Activated CD4-positive, alpha-beta memory T cell treated with anti-CD3 and anti-CD28 coated beads for 36 hours (primary cell): ENCODE data around the gene RAD51D. TPM values are rescaled to one million over a fixed set of nuclear protein-coding genes. Genes with fewer than 3 reads are reported as not detected.
"Not testable (repeated sequence)": the region's sequence is repeated elsewhere in the genome, so short reads cannot be mapped to it uniquely, and the experiment has no call there.

Experiments
- CTCF ChIA-PET: fragments of 350-600 bp; sonication (Branson Sonifier 250); formaldehyde crosslinking; loops from one replicate; lab custom pipeline; 2021; ENCODE audit warnings: antibody characterized with exemption, inconsistent platforms; lab: Charles Lee
- POLR2A ChIA-PET: fragments of 350-600 bp; sonication (Branson Sonifier 250); formaldehyde crosslinking; loops from one replicate; lab custom pipeline; 2021; ENCODE audit warnings: antibody characterized with exemption; lab: Charles Lee
- DNase-seq: peaks from one replicate; pipeline ENCODE4 v3.0.0-alpha.2; 2020
- H3K27ac Mint-ChIP-seq: one replicate; pipeline ENCODE4 v1.8.0; 2021; ENCODE audit warnings: mixed read lengths
- H3K27me3 Mint-ChIP-seq: one replicate; pipeline ENCODE4 v1.8.0; 2021; ENCODE audit warnings: mixed read lengths
- H3K36me3 Mint-ChIP-seq: one replicate; pipeline ENCODE4 v1.8.0; 2021; ENCODE audit warnings: mixed read lengths
- H3K4me1 Mint-ChIP-seq: one replicate; pipeline ENCODE4 v1.8.0; 2021; ENCODE audit warnings: low read depth, mixed read lengths
- H3K4me3 Mint-ChIP-seq: one replicate; pipeline ENCODE4 v1.8.0; 2021; ENCODE audit warnings: mild to moderate bottlenecking, mixed read lengths
- H3K9me3 Mint-ChIP-seq: one replicate; pipeline ENCODE4 v1.8.0; 2021; ENCODE audit warnings: mixed read lengths
- intact Hi-C: fragments of 100-400 bp; cut with micrococcal nuclease; formaldehyde crosslinking; loops from one replicate; pipeline ENCODE4 v1.15.1; 2023
- total RNA-seq, 2 experiments: library from RNA; stranded (reverse); gene quantifications; one replicate each; pipeline ENCODE4 v1.2.3, GENCODE V29; 2021

The RAD51D gene
- total RNA-seq, 2 experiments from 2014 or later, result 29.7 to 36.7 TPM

DNA sequence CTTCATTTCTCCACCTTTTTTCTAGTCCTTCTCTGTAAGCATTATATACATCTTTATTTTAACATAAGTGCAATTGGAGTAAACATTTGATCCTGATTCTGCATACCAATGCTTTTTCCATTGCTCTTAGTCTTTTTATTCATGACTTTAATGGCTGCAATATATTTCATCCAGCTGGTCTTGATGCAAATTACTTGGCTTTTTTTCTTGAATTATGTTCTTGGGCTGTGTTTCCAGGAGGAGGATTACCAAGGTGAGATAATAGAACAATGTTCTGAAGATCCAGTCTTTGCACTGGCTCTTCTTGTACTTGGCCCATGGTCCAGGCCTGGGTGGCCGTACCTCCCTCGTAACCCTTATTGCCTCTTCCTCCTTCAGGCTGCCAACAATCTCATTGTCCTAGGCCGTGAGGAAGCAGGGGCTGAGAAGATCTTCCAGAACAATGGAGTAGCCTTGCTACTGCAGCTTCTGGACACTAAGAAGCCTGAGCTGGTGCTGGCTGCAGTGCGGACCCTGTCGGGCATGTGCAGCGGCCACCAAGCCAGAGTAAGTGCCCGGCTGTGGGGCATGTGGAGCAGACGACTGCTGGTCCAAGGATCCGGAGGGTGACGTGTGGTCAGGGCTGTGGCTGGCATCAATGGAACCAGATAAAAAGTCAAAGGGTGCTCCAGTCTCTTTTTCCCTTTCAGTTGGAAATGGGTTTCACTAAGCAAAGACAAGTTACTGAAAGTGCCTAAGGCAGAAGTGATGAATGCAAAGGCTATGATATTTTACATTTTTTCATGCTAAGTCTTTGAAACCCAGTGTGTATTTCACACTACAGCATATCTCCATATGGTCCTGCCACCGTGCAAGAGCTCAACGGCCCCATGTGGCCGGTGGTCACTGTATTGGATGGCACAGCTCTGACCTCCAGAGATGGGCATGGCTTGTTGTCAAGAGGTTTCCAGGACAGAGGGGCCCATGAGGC, 34.8 kb upstream of the RAD51D start:
- POLR2A ChIA-PET, result no interaction called here
- intact Hi-C loops, result no loop called here
- H3K36me3 Mint-ChIP-seq, result no peaks in the 10 kb centered on the region

DNA sequence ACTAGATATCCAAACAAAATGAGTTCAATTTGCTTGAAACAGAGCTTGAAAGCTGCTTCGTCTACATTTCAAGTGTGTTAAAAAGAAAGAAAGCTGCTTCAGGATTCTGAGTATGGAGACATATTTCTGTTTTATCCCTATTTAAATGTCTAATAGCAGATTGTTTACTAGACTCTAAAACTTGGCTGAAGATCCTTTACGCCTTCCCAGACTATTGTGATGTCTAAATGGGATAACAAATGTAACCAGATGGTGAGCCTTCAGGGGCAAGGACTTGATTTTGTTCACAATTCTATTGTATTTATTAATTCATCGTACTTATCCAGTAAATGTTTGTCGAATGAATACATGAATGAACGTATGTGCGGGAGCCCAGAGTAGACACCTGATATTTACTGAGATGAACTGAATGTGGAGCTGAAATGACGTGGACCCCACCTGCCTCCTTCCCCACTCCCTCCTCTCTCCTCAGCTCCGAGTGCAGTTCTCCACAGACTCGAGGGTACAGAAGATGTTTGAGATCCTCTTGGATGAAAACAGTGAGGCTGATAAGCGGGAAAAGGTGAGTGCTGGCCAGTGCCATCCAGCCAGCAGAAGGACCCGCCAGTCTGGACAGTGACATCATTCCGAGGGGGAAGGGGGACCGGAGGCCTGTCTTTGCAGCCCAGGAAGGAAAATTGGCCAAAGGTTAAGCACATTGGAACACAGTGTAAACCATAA, 32.9 kb upstream of the RAD51D start:
- no peak overlapping the region for H3K4me3 Mint-ChIP-seq
- no peak overlapping the region for H3K27ac Mint-ChIP-seq
- no peaks in the 10 kb centered on the region for H3K36me3 Mint-ChIP-seq
- CTCF ChIA-PET, result no interaction called here
- POLR2A ChIA-PET, result interaction anchor here (0.6 kb wide), 1 partner anchor 81 kb away, joined by 4 read pairs; no protein-coding TSS in a partner anchor
- no peak for DNase-seq
- no peaks in the 10 kb centered on the region for H3K4me1 Mint-ChIP-seq
- intact Hi-C loops, result no loop called here
- no peaks in the 10 kb centered on the region for H3K9me3 Mint-ChIP-seq
- no peaks in the 10 kb centered on the region for H3K27me3 Mint-ChIP-seq

More for the DNA sequence above, 34.8 kb upstream of the RAD51D start:
- Mint-ChIP-seq H3K27me3 (no peaks in the 10 kb centered on the region), H3K4me3 (peak overlapping the region; percentile 2), H3K27ac (no peak overlapping the region), H3K4me1 (peaks cover 4% of the 10 kb centered on the region), H3K9me3 (no peaks in the 10 kb centered on the region)
- DNase-seq, result no peak
- CTCF ChIA-PET, result no interaction called here

DNA sequence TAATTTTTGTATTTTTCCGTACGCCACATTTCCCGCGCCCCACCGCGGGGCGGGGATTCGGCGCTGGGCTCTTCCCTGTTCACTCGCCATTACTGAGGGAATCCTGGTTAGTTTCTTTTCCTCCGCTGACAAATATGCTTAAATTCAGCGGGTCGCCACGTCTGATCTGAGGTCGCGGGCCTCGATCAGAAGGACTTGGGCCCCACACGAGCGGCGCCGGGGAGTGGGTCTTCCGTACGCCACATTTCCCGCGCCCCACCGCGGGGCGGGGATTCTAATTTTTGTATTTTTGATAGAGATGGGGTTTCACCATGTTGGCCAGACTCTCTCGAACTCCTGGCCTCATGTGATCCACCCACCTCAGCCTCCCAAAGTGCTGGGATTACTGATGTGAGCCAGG, 31.4 kb upstream of the RAD51D start:
- H3K36me3 Mint-ChIP-seq, H3K4me3 Mint-ChIP-seq, H3K27ac Mint-ChIP-seq, POLR2A ChIA-PET, intact Hi-C loops, H3K27me3 Mint-ChIP-seq, DNase-seq, CTCF ChIA-PET, H3K9me3 Mint-ChIP-seq, H3K4me1 Mint-ChIP-seq: not testable (repeated sequence)

DNA sequence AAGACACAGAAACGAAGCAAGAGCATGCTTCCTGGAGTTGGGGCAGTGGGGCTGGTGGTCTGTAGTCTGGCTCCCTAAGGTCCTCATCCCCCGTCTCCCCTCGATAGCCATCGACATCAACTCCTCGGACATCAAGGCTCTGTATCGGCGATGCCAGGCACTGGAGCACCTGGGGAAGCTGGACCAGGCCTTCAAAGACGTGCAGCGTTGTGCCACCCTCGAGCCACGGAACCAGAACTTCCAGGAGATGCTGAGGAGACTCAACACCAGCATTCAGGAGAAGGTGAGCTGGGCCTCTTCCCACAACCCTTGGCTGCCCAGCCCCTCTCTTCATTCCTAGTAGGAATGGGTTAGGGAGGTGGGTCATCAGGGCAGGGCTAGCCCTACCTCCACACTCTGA, 30.3 kb upstream of the RAD51D start:
- intact Hi-C loops, result loop anchor here (10.0 kb wide), 1 partner anchor 595 kb away; no protein-coding TSS in a partner anchor
- no peak overlapping the region for H3K27ac Mint-ChIP-seq
- H3K4me1 Mint-ChIP-seq, result no peaks in the 10 kb centered on the region
- CTCF ChIA-PET, result no interaction called here
- POLR2A ChIA-PET, result no interaction called here
- no peaks in the 10 kb centered on the region for H3K27me3 Mint-ChIP-seq
- no peak for DNase-seq
- H3K36me3 Mint-ChIP-seq, result no peaks in the 10 kb centered on the region
- no peak overlapping the region for H3K4me3 Mint-ChIP-seq
- H3K9me3 Mint-ChIP-seq, result no peaks in the 10 kb centered on the region

- Mint-ChIP-seq H3K4me1 (peaks cover 4% of the 10 kb centered on the region), H3K36me3 (no peaks in the 10 kb centered on the region), H3K27ac (no peak overlapping the region), H3K27me3 (no peaks in the 10 kb centered on the region), H3K9me3 (no peaks in the 10 kb centered on the region), H3K4me3 (no peak overlapping the region)
- DNase-seq, result no peak
- CTCF ChIA-PET, result no interaction called here
- POLR2A ChIA-PET, result interaction anchor here (1.6 kb wide), 1 partner anchor 7 kb away, joined by 4 read pairs; no protein-coding TSS in a partner anchor
- intact Hi-C loops, result loop anchor here (10.0 kb wide), 1 partner anchor 597 kb away; no protein-coding TSS in a partner anchor
Measured at GRCh38 chr17:35148144-35148543, 28.5 kb upstream of the RAD51D start.

DNA sequence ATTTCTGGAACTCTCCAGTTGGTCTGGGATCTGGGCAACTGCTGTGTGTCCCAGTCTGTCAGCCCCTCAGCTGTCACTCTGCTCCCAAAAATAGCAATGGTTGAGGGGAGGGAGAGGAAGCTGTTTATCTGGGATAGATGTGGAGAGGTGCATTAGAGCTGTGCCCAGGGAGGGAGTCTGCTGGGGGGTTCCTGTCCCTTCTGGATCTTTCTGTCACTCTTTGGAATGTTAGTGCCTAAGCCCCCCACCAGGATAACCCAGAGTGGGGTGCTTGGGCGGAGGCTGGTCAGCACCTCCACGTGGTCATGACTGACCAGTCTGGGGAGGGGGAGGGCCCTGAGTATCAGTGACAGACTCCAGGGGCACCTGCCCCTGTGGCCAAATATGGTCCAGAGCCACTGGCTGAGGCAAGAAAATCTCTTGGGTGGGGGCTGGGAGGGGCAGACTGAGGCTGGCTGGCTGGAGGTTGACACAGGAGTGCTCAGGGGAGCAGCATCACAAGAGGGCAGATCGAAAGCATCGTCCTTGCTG, 27.8 kb upstream of the RAD51D start, which contains the start of gene UNC45B:
Gene UNC45B (plus strand): TSS at position 443 of the 531 bp plus-strand sequence. CDS start 447 bp downstream, outside the sequence.
- Mint-ChIP-seq H3K4me1 (peaks cover 4% of the 10 kb centered on the region), H3K4me3 (no peak within 1 kb of the TSS), H3K27ac (no peak within 1 kb of the TSS), H3K36me3 (no peaks in the 10 kb centered on the region), H3K27me3 (no peaks in the 10 kb centered on the region), H3K9me3 (no peaks in the 10 kb centered on the region)
- DNase-seq, result no peak
- CTCF ChIA-PET, result no interaction called here
- intact Hi-C loops, result loop anchor here (10.0 kb wide), 1 partner anchor 597 kb away; no protein-coding TSS in a partner anchor
- POLR2A ChIA-PET, result no interaction called here

- H3K27me3 Mint-ChIP-seq, result no peaks in the 10 kb centered on the region
- CTCF ChIA-PET, result no interaction called here
- intact Hi-C loops, result loop anchor here (10.0 kb wide), 1 partner anchor 598 kb away; no protein-coding TSS in a partner anchor
- H3K36me3 Mint-ChIP-seq, result no peaks in the 10 kb centered on the region
- H3K4me1 Mint-ChIP-seq, result peaks cover 8% of the 10 kb centered on the region
- no peak for DNase-seq
- no peak overlapping the region for H3K4me3 Mint-ChIP-seq
- no peaks in the 10 kb centered on the region for H3K9me3 Mint-ChIP-seq
- no peak overlapping the region for H3K27ac Mint-ChIP-seq
- POLR2A ChIA-PET, result no interaction called here
Measured at GRCh38 chr17:35146214-35146833, 26.7 kb upstream of the RAD51D start.

- Mint-ChIP-seq H3K27ac (no peak overlapping the region), H3K4me1 (peaks cover 16% of the 10 kb centered on the region), H3K36me3 (no peaks in the 10 kb centered on the region), H3K27me3 (no peaks in the 10 kb centered on the region), H3K4me3 (no peak overlapping the region), H3K9me3 (no peaks in the 10 kb centered on the region)
- POLR2A ChIA-PET, result no interaction called here
- CTCF ChIA-PET, result interaction anchor here (1.0 kb wide), 2 partner anchors 13 to 97 kb away, joined by 3 read pairs; no protein-coding TSS in a partner anchor
- intact Hi-C loops, result loop anchor here (10.0 kb wide), 1 partner anchor 600 kb away; no protein-coding TSS in a partner anchor
- no peak for DNase-seq
Measured at GRCh38 chr17:35144840-35145239, 25.2 kb upstream of the RAD51D start.

DNA sequence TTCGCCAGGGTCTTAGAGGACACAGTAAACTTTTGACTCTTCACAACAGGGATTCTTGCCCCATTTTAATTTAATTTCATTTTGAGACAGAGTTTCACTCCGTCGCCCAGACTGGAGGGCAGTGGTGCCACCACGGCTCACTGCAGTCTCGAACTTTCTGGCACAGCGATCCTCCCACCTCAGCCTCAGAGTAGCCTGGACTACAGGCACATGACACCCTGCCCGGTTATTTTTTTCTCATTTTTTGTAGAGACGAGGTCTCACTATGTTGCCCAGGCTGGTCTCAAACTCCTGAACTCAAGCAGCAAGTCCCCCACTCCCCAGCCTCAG, 22.8 kb upstream of the RAD51D start:
- POLR2A ChIA-PET, result interaction anchor here (1.0 kb wide), 2 partner anchors 71 to 392 kb away, joined by 4 read pairs; no protein-coding TSS in a partner anchor
- peaks cover 10% of the 10 kb centered on the region for H3K36me3 Mint-ChIP-seq
- H3K4me1 Mint-ChIP-seq, result peaks cover 16% of the 10 kb centered on the region
- CTCF ChIA-PET, result interaction anchor here (0.9 to 2.3 kb wide), 4 partner anchors 16 to 392 kb away, joined by 3 to 7 read pairs (median 5); no protein-coding TSS in a partner anchor
- peak overlapping the region; percentile 79 for H3K4me3 Mint-ChIP-seq
- DNase-seq, result no peak
- intact Hi-C loops, result loop anchor here (1.0 to 10.0 kb wide), 4 partner anchors 101 to 602 kb away; partner anchors contain the start of genes AP2B1 and SLFN5
- H3K27me3 Mint-ChIP-seq, result no peaks in the 10 kb centered on the region
- no peaks in the 10 kb centered on the region for H3K9me3 Mint-ChIP-seq
- H3K27ac Mint-ChIP-seq, result peak overlapping the region; percentile 72

DNA sequence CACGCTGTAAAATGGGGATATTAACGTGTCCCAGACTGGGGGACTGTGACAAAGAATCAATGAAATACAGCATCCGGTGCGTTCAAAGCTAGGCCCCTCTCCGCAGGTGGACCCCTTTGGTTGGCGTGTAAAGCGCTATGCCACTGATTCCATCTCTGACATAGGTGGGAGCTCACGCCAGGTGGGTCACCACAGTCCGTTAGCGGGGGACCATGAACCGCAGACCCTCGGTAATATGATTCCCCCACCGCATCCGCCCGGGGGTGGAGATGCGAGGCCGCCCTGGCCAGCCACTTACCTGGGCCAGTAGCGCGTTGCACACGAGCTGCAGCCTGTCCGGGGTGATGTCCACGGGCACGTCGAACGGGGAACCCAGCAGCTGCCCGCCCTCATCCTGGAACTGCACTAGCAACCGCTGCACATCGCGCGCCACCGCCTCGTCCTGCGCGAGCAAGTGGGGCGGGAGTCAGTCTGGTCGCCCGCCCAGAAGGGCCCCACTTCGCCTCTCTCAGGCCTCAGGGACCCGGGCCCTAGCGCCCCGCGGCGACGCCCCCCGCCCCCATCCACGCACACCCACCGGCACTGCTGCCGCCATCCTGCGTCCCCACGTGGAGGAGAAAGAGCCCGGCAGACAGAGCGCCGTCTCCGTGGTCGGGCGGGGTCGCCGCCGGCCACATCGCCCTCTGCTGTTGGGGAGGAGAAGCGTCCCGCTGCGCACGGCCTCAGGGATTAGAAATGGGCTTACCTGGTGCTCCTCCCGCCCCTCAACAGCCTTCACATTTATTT, 22.2 kb upstream of the RAD51D start, which contains the start of gene NLE1:
Gene NLE1 (minus strand): TSS at position 623 of the 786 bp plus-strand sequence. CDS start 28 bp downstream, at position 595.
- intact Hi-C loops, result loop anchor here (1.0 to 10.0 kb wide), 5 partner anchors 53 to 603 kb away; partner anchors contain the start of genes AP2B1 and SLFN5
- Mint-ChIP-seq H3K9me3 (no peaks in the 10 kb centered on the region), H3K36me3 (peaks cover 10% of the 10 kb centered on the region), H3K27ac (peak within 1 kb of the TSS; percentile 74), H3K27me3 (no peaks in the 10 kb centered on the region), H3K4me1 (peaks cover 16% of the 10 kb centered on the region), H3K4me3 (peak within 1 kb of the TSS; percentile 79)
- peak; percentile 93 for DNase-seq
- CTCF ChIA-PET, result interaction anchor here (0.7 to 2.3 kb wide), 14 partner anchors 11 to 719 kb away, joined by 3 to 8 read pairs (median 4); partner anchors contain the start of gene RAD51D
- POLR2A ChIA-PET, result interaction anchor here (0.7 to 1.0 kb wide), 4 partner anchors 23 to 392 kb away, joined by 3 to 4 read pairs (median 4); no protein-coding TSS in a partner anchor
